GM20431 (cell line): ENCODE data around the gene SIGLEC15.
"Not testable (repeated sequence)": the region's sequence is repeated elsewhere in the genome, so short reads cannot be mapped to it uniquely, and the experiment has no call there.

Experiments
- in situ Hi-C: fragments of 300-500 bp; cut with MseI, MboI; formaldehyde crosslinking; loops from one replicate; pipeline ENCODE4 v1.15.0; 2020; ENCODE audit warnings: low sequenced_read_pairs; ENCODE audit not compliant: unreplicated experiment

SIGLEC15 gene

DNA sequence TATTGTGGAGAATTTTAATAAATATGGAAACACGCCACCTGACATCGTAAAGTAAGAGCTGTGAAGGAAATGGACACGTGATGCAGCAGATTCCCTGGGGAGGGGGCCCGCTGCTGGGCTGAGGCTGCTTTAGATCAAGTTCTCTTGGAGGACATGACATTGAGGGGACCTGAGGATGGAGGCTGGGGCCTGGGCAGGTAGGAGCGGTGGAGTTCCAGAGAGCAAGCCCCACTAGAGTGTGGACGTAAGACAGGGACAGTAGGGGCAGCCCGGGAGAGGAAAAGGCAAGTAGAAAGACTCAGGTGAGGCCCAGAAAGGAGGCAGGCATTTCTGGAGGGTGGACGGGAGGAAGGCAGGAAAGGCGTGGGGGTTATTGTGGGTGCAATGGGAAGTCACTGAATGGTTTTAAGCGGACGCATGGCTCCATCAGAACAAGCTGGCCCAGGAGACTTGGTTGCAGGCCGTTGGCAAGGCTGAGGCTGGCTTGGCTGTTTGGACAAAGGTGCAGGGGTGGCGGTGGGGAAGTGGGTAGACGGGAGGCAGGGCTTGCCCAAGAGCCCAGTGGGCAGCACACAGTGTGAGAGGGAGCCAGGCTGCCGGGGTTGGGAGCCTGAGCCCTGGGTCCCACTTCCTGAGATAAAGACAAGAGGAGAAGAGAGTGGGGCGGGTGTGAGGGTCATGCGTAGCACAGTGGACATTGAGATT is 15.7 kb downstream of the SIGLEC15 start:
- in situ Hi-C loops: no loop called here

DNA sequence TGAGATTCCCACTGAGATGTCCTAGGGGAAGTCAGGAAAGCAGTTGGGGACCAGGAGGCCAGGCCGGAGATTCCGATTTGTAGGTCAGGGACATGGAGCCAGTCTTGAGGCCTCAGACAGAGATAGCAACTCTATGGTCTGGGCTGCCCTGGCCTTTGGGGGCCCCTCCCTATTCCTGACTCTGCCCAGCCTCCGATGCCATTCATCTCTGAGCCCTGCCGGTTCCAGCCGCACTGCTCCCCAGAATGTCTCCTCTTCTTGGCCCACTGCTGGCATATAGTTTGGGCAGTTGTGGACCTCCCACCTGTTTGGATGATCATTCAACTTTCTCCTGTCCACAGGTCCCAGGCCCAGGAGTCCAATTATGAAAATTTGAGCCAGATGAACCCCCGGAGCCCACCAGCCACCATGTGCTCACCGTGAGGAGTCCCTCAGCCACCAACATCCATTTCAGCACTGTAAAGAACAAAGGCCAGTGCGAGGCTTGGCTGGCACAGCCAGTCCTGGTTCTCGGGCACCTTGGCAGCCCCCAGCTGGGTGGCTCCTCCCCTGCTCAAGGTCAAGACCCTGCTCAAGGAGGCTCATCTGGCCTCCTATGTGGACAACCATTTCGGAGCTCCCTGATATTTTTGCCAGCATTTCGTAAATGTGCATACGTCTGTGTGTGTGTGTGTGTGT is 16.4 kb downstream of the SIGLEC15 start:
- in situ Hi-C loops: no loop called here

DNA sequence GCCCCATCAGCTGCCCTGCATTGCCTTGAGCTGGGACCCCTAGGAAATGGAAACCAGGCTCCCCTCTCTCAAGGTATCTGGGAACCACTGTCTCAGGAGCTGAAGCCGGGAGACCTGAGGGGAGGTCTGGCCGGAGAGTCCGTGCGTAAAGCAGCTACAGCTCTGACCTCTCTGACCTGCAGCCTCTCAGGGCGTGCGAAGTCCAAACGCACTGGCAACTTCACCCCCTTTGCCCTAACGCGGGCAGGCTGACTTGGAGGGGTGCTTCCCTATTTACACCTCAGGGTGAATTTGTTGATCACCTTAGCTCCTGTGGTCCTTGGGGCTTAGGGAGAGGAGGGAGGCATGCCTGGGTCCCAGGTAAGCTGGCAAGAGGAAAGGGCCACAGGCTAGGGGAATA is 17.5 kb downstream of the SIGLEC15 start:
- in situ Hi-C loops: no loop called here

DNA sequence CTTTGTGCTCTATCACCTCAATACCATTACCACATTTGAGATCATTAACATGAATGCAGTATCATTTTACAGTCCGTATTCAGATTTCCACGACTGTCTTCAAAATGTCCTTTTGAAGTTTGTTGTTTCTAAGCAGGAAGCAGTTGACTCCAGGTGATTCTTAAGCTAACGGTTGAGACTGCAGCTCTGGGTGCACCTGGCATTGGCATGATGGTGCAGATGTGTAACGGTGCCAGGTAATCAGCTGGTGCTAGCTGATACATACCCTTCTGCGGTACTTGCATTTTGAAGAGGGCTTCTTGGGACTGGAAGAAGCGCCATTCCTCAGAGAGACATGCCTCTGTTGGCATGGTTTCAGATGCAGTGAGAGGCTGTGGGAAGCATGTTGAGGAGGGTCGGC is 19.5 kb downstream of the SIGLEC15 start:
- in situ Hi-C loops: no loop called here

DNA sequence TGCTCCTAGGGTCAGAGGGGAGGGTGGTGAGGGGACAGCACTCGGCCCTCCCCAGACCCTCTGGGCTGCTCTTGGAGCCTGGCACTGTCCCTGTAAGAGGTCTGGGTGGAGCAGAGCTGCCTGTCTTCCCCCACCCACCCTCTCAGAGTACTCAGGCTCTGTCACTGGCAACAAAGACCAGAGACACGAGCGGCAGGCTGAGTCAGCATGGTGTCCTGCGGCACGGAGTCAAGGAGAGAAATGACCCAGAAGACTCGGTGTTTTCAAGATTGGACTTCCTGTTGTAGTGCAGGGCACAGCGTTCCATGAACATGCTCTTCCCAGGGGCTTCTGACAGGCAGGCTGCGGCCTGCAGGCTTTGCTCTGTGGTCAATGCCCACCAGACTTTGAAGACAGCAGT is 19.9 kb downstream of the SIGLEC15 start:
- in situ Hi-C loops: no loop called here

DNA sequence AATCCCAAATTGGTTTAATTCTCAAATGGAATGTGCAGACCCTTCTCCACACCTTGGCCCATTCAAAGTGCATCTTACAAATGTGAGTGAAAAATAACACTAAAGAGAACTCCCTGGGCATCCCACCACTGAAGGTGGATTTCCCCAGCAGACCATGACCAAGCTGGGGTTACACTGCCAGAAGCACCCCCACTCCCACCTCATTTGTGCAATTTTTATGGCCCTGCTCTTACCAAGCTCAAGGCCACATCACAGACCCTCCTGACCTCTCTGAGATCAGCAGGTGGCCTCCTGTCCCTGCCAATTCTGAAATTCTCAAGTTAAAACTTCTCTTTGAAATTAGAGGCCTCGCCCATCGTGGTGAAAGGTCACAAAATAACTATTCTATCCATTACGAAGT is 21.6 kb downstream of the SIGLEC15 start:
- in situ Hi-C loops: no loop called here

DNA sequence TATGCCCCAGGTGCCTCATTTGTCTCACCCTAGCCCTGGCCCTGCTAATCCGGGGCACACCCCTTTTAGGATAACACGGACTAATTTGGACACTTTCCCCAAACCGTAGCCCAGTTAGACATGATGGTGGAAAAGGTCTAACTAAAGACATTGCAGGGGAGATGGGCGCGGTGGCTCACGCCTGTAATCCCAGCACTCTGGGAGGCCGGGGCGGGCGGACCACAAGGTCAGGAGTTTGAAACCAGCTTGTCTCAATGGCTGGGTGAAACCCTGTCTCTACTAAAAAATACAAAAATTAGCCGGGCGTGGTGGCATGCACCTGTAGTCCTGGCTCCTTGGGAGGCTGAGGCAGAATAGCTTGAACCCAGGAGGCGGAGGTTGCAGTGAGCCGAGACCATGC is 23.2 kb downstream of the SIGLEC15 start:
- in situ Hi-C loops: not testable (repeated sequence)

DNA sequence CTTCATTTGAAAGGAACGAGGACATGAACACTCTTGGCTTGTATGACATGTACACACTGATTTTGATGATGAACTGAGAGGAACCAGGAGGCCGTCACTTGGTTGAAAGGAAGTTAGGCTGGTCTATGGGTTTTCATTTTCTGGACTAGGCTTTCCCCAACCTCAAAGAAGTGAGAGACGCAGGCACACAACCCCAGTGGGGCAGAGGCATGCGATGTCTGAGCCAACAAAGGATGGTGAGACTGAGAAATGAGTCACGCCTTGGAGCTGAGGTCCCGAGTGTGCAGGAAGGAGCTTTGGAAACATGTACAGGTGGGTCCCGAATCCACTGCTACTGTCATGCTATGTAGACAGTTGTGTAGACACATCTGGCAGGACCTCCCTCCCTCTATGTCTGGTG is 24.1 kb downstream of the SIGLEC15 start:
- in situ Hi-C loops: no loop called here

DNA sequence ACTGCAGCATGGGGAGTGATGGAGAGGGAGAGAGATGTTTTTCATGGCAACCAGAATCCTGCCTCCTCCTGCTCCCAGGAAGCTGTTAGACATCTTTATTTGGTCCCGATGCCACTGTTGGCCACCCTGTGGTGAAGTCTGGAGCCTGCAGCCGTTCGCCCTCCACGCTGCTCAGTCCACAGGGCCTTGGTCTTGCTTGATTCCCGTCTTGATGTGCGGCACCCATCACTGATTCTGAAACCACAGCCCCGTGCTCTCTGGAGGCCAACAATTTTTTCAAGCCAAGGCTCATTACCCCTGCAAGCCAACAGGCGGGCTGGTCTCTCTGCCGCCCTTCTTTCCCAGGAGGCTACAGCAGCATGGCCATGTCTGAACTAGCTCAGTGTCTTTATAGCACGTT is 24.5 kb downstream of the SIGLEC15 start:
- in situ Hi-C loops: no loop called here

DNA sequence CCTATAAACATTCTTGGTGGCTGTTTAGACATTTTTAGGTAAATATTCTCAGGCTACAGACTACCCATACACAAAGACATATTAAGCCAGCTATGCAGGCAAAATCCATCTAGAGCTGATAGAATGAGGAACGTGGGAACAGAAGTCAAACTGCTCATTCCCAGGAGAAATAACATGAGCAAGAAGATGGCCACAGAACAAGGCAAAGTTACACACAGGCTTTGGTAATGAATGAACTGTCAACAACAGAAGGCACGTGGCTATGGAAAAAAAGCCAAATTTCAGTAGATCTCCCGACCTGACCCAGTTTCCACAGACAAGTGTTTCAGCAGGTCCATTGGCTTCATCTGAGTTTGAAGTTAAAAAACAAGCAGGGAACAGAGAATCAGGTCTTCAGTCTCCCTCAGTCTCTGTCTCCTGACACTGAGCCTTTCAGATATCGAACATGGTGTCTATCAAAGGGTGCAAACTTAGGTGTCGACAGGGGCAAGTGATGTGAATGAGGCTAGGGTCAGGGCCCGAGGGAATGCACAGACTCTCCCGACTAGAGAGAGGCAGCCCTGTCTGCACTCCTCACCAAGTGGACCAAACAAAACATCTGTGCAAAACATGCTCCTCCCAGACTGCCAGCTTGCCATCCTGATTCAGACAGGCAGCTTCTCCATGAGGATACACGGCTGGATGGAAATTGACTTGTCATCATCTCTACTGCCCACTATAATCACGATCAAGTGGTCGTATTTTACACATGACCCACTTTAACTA is 25.9 kb downstream of the SIGLEC15 start:
- in situ Hi-C loops: no loop called here

DNA sequence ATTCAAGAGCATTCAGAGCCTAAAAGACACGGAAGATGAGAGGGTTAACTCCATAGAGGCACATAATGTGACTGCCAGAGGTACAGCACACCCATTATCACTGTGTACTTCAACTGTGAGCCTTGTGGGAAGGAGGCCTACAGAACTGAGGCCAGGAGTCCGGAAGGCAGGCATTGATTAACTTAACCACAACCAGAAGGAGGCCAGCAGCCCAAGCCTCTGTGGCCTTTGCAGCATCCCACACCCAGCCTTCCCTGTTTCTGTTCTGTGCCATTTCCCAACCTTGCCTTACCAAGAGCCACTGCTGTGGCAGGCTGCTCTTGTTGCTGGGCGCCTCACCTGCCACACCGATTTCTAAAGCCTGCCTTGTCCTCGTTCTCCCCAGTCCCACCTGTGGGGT is 27.2 kb downstream of the SIGLEC15 start:
- in situ Hi-C loops: no loop called here

DNA sequence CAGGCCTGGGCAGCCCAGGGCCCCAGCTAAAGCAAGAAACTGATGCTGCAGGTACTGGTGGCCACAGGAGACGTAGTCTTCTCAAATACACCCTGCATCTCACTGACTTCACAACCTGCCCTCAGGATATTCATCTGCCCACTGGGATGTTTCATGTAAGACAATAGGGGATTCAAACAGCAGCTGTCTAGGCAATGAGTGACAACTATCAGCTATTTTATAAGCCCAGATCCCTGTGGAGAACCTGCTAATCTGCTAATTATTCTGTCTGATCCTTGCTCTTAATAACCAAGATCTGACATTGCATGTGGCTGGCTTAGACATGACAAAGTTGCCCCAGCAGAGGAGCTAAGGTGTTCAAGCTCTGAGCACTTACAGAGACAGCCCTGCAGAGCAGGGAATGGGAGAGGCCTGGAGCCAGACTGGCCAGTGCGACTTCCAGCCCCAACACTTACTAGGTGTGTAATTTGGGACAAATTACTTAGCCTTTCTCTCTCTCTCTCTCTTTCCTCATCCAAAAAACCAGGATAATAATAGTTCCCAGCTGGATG is 28.6 kb downstream of the SIGLEC15 start:
- in situ Hi-C loops: no loop called here

DNA sequence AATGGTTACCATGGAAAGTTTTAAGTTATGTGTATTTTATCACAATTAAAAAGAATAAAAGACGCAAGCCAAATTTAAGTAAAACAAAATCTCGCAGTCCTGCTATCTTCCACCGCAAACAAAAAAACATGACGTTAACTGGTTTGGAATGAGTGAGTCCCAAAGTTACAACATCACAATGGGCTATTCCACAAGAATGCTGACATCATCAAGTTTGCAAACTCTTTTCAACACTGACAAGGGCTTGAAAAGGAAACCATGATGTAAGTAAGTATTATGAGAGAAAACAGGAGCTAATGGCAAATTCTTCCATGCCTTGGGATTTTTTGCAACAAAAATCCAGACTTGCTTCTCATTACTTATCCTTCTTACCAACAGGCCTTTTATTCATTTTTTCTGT is 31.1 kb downstream of the SIGLEC15 start:
- in situ Hi-C loops: no loop called here

DNA sequence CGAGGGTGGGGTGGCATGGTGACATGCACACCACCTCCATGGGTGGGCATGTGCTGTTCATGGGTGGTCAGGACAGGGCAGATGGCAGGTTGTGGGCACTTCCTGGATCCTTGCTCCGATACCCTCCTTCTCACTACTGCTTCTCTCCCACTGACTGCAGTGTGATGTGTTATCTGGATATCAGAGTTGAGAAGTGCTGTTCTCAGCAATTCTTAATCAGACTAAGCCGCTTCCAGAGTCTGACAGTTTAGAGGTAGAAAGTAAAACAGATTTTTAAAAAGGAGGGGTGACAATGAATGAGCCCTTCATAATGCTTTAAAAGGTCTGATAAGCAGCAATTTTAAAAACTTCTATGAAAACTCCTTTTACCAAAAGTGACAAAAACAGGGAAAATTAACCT is 33.9 kb downstream of the SIGLEC15 start:
- in situ Hi-C loops: no loop called here

DNA sequence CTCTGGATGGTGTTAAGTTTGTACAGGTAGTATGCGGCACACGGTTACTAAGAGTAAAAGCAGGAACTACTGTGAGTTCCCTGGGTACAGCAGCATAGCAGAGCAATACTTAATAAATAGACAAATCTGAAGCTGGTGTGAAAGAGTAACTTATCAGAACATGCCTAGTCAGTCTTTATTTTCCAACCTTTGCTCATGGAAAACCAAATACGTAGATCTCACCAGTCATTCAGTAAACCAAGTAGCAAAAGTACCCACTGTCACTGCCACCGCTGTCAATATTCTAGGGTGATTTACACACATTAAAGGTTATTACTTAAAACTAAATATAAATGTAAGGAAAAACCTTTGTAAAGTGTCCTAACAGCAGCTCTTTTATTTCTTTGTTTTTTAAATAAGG is 35.0 kb downstream of the SIGLEC15 start:
- in situ Hi-C loops: no loop called here

DNA sequence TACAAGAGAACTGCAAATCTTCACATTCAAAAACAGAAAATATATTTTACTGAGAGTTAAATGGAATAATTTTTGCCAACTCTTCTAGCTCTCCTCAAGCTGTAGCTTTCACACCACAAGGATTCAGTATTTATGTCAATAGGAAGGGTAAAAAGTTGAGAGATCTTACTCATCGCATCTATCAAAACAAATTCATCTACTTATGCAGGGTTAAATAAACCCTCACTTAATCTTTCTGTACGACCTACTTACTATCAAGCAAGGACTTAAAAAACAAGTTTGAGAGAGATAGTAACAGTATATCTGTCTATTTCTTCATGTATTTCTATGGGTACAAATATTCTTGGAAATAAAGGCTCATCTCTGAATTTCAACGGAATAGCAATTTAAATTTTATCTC is 35.5 kb downstream of the SIGLEC15 start:
- in situ Hi-C loops: no loop called here

DNA sequence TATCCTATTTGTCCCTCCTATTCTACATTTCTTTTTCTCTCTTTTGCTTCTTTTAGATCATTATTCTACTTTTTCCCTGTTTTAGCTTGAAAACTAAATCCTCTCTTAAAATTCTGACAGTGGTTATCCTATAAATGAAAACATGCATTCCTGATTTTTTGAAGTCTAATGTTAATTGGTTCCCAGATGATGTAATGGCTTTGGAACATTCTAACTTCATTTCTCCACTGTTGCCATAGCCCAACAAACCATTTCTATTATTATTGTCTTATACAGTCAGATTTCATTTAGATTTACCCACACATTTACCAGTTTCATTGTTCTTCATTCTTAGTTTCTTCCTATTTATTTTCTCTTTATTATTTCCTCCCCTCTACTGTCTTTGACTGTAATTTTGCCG is 36.5 kb downstream of the SIGLEC15 start:
- in situ Hi-C loops: no loop called here

DNA sequence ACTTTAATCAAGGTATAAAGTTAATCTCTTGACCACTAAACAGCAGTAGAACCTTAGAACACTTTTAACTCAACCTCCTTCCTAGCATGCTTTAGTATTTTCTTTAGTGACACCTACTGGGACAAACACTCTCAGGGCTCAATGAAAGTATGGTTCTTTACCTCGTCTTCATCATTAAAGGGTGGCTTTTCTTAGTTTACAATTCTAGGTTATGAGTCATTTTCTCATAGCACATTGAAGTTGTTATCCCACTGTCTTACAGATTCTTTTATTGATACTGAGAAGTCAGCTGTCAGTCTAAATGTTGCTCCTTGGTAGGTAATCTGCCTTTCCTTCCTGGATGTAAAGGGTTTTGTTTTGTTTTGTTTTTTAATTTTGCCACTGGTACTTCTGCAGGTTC is 38.0 kb downstream of the SIGLEC15 start:
- in situ Hi-C loops: no loop called here

DNA sequence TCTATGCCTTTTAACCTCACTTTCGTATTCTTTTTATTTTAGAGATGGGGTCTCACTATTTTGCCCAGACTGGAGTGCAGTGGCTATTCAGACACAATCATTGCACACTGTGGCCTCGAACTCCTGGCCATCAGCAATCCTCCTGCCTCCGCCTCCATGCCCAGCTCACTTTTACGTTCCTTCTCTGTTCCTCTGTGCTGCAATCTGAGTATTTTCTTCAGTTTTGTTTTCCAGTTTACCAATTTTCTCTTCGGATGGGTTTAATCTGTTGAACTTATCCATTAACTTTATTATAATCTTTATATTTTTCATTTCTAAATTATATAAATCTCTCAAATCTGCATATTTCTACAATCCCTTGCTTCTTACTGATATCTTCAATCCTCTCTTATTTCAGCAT is 38.6 kb downstream of the SIGLEC15 start:
- in situ Hi-C loops: no loop called here

DNA sequence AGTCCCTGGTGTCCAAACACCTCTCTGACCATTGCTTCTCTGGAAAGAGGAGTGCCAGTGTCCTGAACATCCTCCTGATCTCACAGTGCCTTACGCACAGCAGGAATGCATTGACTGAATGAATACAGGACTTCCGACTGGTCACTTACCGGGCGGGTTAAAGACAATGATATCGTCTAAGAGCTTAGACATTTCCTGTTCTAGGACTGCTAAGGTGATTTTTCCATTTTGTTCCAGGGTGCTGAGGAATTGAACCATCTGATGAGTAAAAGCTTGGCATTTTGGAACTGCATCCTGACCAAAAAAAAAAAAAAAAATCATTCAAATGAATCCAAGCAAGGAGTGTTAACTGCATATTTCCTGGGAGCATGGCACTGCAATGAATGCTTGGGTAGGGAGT is 40.0 kb downstream of the SIGLEC15 start:
- in situ Hi-C loops: no loop called here

DNA sequence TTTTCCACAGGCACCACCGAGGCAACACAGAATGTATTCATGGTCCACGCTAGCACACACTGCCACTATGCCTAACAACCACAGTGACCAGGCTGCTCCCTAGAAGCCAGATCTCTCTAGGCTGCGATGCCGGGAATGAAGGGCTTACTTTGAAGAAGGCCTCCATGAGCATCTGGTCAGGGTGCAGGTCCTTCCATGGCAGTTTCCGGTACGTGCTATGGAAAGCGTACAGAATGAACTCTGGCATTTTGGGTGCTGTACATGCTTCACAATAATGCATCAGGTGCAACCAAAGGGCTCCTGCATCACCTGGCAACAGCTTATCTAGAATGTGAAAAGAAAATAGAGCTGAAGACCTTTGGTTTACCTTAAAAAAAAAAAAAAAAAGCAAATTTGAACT is 44.9 kb downstream of the SIGLEC15 start:
- in situ Hi-C loops: no loop called here
